ENCODE data around the gene ZDHHC14. TPM values are rescaled to one million over a fixed set of nuclear protein-coding genes. Genes with fewer than 3 reads are reported as not detected.

ZDHHC14 gene
- total RNA-seq, 2 donors from 2014 or later: 53.3 to 66.2 TPM

DNA sequence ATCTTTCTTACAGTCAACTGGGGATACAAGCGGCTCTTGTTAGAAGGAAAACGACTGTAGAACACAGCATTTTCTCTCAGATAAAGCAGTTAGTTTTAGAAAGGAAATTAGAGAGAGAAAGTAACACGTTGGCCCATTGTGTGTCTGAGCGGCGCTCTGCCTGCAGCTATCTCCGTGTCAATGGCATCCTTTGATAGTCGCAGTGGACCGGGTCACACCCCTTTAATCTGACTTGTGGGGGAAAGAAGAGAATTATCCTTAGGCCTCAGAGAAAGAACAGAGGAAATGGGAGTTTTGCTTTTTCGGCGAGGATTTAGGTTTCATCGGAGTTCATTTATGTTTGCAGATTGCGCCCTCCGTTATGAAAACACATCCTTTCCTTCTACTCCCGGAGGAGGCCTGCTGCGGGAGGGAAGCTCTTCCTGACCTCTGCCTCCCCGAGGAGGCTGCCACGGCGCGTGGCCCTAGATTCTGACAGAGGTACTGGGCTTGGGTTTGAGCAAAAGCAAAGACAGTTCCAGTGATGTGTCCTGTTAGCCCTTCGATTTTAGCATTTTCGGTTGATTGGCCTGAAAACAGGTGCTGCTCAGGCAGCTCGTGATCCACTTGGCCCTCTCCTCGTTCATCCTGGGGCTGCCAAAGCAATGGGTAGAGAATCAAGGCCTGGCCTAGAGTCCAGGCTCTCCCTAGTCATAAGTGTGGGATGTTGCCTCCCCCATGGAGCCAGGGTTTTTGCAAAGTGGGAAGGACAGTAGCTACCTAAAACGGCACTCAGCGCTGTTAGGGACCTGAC, 74.9 kb downstream of the ZDHHC14 start:
- Histone ChIP-seq H3K27ac (peak overlapping the region; percentile 16 to 26), H3K4me1 (replicated peaks) (peaks cover 7% of the 10 kb centered on the region)
- WGBS: 69% methylated on average over 25 of the region's 25 CpGs

DNA sequence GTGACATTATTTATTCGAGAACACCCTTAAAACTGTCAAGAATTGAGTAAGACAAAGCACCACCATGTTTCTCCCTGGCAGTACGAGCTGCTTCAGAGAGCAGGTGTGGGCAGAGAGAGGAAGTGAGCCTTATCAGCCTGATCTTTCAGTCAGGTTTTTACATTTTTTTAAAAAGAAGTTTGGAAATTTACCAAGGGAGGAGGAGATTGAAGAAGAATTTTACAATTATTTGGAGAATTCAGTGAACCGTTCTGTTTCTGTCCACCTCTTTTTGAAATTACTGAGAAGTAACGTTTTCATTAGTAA, 75.5 kb downstream of the ZDHHC14 start:
- Histone ChIP-seq H3K27ac (peak overlapping the region; percentile 16 to 26), H3K36me3 (no peaks in the 10 kb centered on the region), H3K4me3 (no peak overlapping the region), H3K27me3 (replicated peaks; ENCODE audit: insufficient read depth) (no peaks in the 10 kb centered on the region), H3K4me1 (replicated peaks) (peaks cover 7% of the 10 kb centered on the region), H3K9me3 (no peaks in the 10 kb centered on the region)
- 45% methylated on average over 4 of the region's 4 CpGs for WGBS
- TF ChIP-seq POLR2AphosphoS5 (IDR thresholded peaks at IDR 0.05): no peak
- TF ChIP-seq, protein P1, sequence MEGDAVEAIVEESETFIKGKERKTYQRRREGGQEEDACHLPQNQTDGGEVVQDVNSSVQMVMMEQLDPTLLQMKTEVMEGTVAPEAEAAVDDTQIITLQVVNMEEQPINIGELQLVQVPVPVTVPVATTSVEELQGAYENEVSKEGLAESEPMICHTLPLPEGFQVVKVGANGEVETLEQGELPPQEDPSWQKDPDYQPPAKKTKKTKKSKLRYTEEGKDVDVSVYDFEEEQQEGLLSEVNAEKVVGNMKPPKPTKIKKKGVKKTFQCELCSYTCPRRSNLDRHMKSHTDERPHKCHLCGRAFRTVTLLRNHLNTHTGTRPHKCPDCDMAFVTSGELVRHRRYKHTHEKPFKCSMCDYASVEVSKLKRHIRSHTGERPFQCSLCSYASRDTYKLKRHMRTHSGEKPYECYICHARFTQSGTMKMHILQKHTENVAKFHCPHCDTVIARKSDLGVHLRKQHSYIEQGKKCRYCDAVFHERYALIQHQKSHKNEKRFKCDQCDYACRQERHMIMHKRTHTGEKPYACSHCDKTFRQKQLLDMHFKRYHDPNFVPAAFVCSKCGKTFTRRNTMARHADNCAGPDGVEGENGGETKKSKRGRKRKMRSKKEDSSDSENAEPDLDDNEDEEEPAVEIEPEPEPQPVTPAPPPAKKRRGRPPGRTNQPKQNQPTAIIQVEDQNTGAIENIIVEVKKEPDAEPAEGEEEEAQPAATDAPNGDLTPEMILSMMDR (IDR thresholded peaks at IDR 0.05): no peak
- no peak for TF ChIP-seq POLR2A (IDR thresholded peaks at IDR 0.05)
- DNase-seq (ENCODE audit: low spot score): no peak
- intact Hi-C loops (cut with DNase I): no loop called here

More for the DNA sequence above, 74.9 kb downstream of the ZDHHC14 start:
- intact Hi-C loops (cut with DNase I): no loop called here
- H3K27me3 ChIP-seq (replicated peaks; ENCODE audit: insufficient read depth): no peaks in the 10 kb centered on the region
- no peaks in the 10 kb centered on the region for H3K9me3 ChIP-seq
- no peaks in the 10 kb centered on the region for H3K36me3 ChIP-seq
- no peak for DNase-seq (ENCODE audit: low spot score)
- TF ChIP-seq POLR2AphosphoS5 (IDR thresholded peaks at IDR 0.05) (no peak), POLR2A (IDR thresholded peaks at IDR 0.05) (no peak)
- TF ChIP-seq, protein P1 (IDR thresholded peaks at IDR 0.05): no peak
- H3K4me3 ChIP-seq: no peak overlapping the region

DNA sequence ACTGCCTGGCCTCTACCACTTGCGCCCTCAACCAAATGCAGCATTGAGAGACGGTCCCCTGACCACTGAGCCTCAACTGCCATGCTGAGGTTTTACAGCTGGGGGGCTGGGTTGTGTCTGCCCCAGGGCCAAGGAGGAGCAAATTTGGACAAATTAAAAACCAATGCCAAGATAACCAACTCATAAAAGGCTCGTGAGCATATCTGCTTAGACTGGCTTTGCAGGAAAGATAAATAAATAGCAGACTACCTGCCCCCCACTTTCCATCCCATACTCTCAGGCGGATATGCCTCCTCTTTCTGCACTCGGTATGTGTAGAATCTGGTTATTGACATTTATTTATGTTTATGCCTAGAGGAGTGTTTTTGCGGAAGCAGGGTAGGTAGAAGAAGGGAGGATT, 76.8 kb downstream of the ZDHHC14 start:
- H3K9me3 ChIP-seq: no peaks in the 10 kb centered on the region
- H3K4me1 ChIP-seq (replicated peaks): peaks cover 7% of the 10 kb centered on the region
- H3K27me3 ChIP-seq (replicated peaks; ENCODE audit: insufficient read depth): no peaks in the 10 kb centered on the region
- peak; percentile 58 for TF ChIP-seq POLR2AphosphoS5 (IDR thresholded peaks at IDR 0.05)
- TF ChIP-seq, protein P1 (IDR thresholded peaks at IDR 0.05): no peak
- 56% methylated on average over 6 of the region's 6 CpGs for WGBS
- H3K27ac ChIP-seq: peak overlapping the region; percentile 14 to 26
- no peak overlapping the region for H3K4me3 ChIP-seq
- no peaks in the 10 kb centered on the region for H3K36me3 ChIP-seq
- DNase-seq (ENCODE audit: low spot score): peak; percentile 40
- intact Hi-C loops (cut with DNase I): no loop called here

DNA sequence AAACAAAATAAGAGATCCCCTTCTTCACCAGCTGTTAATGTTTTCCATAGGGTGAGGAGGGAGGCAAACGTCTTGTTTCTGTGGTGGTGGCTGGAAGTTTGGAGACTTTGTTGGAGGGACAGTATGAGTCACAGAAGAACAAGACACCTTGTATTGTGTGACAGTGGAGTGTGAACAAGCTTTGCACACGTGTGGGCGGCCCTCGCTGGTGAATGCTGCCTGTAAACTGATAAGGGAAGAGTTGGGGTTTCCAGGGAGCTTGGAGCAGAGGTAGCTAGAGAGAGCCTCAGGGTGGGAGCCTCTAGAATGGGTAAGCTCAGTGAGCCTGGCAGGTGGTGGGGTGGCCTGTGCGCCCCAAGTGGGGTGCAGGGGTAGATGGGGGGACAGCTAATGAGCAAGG, 78.3 kb downstream of the ZDHHC14 start:
- Histone ChIP-seq H3K27ac (no peak overlapping the region), H3K4me3 (no peak overlapping the region), H3K4me1 (replicated peaks) (peaks cover 7% of the 10 kb centered on the region), H3K9me3 (no peaks in the 10 kb centered on the region), H3K36me3 (no peaks in the 10 kb centered on the region), H3K27me3 (replicated peaks; ENCODE audit: insufficient read depth) (no peaks in the 10 kb centered on the region)
- WGBS: 80% methylated on average over 5 of the region's 5 CpGs
- intact Hi-C loops (cut with DNase I): no loop called here
- no peak for DNase-seq (ENCODE audit: low spot score)
- TF ChIP-seq POLR2AphosphoS5 (IDR thresholded peaks at IDR 0.05): no peak
- TF ChIP-seq, protein P1 (IDR thresholded peaks at IDR 0.05): no peak
- TF ChIP-seq POLR2A (IDR thresholded peaks at IDR 0.05): no peak

Measured in prostate gland (tissue), 2 donors.